ENCODE results near the gene SP3.

Gene SP3

DNA sequence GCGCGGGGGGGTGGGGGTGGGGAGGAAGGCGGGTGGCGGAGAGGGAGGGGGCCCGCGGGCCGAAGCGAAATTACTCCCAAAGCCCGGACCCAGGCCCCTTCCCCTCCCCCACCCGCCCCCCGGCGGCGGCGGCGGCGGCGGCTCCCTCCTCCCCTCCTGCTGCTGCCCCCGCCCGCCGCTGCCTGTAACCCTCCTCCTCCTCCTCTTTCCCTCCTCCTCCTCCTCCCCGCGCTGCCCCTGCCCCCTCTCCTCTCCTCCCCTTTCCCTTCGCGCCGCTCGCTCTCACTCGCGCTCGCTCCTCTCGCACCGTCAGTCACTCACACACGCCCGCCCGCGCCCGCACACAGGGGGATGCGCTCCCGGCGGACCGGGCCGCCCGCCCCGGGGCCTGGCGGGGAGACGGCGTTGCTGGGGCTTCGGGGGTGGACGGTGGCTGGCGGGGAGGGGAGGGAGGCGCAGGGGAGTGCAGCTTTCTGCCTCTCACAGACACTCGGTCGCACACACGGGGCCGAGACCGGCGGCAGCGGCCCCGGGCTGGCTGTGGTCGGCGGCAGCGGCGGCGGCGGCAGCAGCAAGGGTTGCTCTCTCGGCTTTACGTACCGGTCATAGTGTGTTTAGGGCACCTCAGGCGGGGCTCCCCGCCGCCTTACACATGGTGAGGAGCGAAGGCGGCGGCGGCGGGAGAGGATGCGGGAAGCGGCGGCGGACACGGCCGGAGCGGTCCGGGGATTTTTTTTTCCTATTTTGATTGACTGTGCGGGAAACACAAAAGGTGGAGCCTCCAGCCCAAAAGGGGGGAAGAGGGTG lies 405 bp downstream of the SP3 start:
- DNase-seq = peak; percentile 75

DNA sequence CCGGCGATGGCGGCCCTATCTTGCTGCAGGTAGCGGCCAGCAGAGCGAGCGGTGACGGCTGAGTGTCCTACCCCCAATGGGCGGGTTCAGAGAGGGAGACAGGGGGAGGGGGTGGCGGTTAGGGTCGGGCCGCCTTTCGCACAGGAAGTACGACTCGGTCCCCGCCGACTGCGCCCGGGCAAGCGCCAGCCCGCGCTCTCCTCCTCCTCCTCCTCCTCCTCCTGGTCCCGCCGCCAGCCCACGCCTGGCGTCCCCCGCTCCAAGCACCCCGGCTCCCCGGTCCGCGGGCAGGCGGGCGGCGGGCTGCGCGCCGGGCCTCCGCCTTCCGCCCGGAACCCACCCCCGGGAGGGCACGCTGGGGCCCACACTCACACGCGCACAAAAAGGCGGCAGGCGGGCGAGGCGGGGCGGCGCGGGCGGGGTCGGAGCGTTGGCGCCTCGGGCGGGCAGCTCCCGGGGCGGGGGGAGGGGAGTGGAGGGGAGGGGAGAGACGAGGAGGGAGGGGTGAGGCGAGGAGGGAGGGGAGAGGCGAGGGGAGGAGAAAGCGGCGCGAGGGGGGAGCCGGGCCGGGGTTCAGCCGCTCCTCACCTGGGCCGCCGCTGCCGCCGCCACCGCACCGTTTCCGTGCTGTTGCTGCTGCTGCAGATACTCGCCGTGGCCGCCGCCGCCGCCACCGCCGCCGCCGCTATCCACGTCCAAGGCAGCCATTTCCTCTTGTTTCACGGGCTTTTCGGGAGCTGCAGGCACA lies 1.2 kb downstream of the SP3 start:
- DNase-seq = peak; percentile 96

DNA sequence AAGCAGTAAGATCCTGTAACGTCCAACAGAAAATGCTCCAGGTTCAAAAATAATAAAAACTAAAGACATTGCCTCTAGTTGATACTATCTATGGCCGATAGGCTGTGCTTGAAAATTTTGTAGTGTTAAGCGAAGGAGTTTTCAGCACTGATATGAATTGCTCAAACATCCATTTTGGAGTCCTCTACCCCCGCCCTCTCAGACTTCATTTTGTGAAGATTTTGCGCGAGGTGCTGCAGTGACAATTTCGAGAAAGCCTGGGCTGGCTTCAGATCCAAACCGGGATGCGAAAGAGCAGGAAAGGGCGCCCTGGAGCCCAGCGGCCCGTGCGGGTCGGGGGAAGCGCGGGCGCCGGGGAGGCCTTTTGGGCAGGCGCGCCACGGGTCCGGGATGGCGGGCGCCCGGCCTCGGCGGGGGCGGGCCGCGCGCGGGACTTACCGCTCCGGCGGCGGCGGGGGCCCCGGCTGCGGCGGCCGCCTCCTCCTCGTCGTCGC lies 1.8 kb downstream of the SP3 start:
- peak; percentile 73 for DNase-seq

DNA sequence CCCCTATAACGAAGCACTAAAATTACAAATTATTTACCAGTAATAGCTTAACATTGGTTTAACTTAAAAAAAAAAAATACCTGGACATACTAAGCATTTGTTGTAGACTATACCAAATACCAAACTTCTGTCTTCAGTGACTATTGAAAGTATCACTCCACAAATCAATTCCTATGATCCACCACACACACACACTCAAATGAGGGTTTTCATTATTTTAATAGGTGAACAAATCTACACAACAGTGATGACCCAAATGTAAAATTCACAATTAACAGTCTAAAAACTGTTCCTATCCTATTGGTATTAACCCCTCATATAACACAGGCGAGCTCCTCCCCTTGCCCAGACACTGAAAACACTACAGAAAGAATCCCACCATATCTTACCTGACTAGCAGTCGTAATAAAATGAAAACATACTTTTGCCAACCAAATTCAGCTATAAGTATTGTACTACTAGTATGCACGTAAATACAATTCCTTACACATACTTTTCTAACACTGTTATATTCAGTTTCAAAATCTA lies 2.5 kb downstream of the SP3 start:
- DNase-seq = no peak

DNA sequence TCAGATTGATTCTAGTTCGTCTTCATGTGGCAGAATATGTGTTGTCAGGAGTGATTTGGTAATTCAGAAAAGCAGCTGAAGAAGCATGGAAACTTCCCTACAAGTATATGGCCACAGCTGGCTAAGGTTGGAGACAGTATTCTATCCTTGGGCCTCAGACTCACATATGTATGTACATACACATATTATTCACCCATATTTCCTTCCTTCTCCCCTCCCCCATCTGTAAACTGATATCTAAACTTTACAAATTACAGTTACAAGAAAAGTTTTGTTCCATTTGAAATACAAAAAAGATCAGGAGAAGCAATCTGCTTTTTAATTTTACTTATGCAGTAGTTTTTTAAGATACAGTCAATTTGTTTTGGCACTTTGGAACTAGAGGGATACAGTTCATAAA lies 3.1 kb downstream of the SP3 start:
- DNase-seq = no peak

DNA sequence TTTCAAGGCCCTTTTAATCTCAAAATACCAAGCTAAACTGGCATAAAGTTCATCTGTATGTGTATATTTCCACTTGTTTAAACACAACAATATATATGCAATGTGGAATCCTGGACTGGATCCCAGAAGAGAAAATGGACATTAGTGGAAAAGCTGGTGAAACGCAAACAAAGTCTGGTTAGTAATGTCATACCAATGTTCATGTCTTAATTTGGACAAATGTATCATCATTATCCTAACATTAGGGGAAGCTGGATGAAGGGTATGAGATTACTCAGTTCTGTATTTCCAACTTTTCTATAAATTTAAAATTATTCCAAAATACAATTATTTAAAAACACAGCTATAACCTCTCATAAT lies 3.8 kb downstream of the SP3 start:
- DNase-seq = no peak

DNA sequence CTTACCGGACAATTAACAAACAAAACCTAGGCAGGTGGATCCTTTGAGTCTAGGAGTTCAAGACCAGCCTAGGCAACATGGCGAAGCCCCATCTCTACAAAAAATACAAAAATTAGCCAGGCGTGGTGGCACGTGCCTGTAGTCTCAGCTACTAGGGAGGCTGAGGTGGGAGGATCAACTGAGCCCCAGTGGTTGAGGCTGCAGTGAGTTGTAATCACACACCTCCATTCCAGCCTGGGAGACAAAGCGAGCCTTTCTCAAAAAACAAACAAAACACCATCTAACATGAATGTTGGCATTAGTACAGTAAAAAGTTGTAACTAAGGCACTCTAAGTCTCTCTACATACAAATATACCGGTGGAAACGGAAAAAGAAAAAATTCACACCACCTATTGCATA lies 5.3 kb downstream of the SP3 start:
- DNase-seq = no peak

DNA sequence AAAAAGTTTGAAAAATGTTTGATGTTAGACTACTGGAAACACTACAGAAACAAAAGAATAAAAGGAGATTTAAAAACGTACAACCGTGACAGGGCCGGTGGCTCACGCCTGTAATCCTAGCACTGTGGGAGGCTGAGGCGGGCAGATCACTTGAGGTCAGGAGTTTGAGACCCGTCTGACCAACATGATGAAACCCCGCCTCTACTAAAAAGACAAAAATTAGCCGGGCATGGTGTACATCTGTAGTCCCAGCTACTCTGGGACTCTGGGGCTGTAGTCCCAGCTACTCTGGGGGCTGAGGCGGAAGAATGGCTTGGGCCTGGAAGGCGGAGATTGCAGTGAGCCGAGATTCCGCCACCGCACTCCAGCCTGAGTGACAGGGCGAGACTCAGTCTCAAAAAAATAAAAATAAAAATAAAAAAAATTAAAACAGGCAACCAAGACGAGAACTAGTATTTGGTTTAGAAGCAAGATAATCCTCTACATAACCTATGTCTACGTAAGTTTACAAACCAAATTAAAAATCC lies 5.8 kb downstream of the SP3 start:
- no peak for DNase-seq

DNA sequence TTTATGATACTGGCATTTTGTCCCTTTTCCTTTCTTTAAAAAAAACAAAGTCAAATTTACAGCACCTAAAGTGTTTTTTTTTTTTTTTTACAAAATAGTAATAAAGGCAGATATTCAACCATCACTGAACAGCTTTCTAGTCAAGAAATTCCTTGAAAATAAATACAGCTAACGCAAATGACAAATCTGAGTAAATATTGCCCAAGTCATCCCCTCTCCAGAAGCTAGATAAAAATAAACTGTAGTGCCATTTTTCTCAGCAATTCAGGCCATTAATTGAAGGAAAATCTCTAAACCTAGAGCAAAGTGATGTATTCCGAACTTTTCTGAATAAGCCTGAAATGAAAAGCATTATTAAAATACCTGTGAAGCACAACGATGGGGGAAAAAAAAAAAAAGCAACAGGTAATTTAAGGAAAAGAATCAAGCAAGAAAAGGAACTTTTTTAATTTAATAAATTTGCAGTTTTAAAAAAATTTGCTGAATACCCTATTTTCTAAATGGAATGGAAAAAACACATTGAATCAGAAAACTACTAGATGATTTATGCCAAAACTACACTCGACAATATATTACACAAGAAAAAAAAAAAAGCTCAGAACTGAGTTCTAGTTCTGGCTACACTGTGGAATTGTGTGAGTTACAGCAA lies 6.9 kb downstream of the SP3 start:
- no peak for DNase-seq

DNA sequence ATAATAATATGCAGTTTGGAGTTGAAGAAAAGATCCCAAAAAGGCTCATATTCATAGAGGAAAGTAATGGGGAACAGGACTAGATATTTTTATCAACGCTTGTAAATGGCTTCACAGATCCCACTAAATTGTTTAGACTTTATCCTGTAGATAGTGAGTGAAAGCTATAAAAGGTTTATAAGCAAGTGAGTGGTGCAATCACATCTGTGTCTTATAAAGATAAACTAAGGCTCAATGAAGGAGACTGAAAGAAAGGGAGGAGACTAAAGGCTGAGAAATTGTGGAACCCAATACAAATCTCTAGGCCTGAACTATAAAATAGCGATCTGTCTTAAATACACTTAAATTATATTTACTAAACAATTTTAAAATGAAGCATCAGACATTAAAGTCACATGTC lies 7.7 kb downstream of the SP3 start:
- no peak for DNase-seq

DNA sequence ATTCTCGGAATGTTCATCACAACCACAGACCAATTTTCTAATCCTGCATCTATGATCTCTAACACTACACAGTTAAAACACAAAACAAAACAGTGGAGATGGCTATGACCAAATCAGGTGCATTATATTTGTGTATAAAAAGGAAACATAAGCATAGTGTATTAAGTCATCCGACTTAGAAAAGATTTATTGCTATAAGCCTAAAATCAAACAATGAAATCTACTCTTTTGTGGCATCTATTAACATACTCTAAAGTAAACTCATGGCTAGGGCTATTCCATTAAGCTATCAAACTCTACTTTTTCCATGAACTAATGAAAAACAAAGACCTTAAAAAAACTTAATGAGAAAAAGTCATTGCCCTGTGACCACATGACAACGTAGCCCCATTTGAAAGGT lies 8.7 kb downstream of the SP3 start:
- DNase-seq = no peak

DNA sequence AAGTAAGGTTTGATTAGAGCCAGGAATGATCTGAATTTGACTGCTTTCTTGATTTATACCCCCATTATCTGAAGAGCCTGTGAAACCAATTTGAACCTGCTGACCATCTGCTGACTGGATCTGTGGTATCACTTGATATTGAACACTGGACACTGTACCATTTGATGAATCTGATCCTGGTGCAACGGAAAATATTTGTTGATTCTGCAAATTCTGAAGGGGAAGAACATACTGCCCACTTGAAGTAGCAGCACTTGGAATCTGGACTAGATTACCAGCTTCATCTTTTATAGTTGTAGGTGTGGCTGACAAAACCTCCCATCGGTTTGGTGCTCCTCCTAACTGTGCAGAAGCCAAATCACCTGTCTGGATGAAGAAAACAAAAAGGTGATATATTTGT lies 9.3 kb downstream of the SP3 start:
- DNase-seq = no peak

DNA sequence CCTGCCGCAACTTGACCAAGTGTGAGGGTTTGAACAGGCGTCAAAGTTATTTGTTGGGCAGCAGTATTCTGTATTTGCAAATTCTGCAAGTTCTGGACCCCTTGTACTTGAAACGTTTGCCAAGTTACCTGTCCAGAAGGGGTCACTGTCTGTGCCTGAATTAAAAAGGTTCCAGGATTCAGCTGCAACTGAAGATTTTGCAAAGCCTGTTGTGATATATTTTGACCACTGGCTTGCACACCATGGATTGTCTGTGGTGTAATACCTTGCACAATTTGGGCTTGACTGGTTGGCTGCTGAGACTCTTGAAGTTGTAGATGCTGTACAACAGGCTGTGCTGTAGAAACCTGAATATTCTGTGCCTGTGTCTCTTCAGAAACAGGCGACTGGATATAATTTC lies 10.2 kb downstream of the SP3 start:
- DNase-seq = no peak

DNA sequence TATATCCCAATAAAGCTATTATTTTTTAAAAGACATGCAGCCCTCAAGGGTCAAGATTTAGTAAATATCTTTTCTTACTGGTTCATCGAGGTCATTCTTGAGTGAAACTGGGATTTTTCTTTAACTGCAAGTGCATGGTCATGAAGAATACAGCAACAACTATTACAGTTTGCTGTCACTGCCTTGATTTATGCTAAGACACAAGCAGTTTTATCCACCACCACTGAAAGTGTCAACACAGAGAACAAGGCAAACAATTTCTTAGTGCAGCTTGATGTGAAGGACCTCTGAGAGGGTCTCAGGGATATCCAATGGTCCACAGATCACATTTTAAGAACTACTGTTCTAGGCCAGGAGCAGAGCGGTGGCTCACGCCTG lies 12.1 kb downstream of the SP3 start:
- no peak for DNase-seq

DNA sequence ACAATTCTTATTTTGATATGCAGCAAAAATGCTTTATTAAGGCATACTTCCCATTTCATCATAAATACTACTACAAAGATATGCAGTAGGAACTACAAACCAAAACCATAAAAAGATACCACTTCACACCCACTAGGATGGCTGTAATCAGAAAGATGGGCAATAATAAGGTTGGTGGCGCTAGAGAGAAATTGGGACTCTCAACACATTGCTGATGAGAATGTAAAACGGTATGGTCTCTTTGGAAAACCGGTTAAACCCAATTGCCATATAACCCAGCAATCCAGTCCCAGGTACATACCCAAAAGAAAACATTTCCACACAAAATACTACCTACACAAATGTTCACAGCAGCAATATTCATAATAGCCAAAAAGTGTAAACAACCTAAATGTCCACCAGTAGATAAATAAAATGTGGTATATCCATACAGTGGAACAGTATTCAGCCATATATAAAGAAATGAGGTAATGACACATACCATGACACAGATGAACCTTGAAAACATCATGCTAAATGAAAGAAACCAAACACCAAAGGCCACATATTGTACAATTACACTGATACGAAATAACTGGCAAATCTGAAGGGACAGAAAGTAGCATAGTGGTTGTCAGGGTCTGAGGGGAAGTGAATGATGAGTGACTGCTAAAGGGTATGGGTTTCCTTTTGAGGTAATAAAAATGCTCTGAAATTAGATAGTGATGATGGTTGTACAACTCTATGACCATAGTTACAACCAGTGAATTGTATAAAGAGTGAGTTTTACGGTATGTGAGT lies 12.7 kb downstream of the SP3 start:
- DNase-seq = no peak

DNA sequence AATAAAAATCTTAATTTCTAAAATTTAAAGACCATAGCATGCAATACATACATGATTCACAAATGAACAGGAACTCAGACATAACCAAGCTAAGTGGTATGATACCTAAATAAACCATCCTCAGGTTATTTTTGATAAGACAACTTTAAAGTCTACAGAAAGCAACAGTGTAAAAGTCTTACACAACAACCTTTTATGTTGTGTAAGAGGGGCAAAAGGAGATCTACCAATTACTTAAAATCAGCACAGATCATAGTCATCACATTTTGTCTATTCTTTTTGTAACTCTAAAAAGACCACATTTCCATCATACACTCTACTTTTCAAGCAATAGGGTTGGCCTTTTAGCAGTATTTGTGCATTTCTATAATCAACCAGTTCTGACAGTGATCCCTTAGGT lies 16.3 kb downstream of the SP3 start:
- no peak for DNase-seq

DNA sequence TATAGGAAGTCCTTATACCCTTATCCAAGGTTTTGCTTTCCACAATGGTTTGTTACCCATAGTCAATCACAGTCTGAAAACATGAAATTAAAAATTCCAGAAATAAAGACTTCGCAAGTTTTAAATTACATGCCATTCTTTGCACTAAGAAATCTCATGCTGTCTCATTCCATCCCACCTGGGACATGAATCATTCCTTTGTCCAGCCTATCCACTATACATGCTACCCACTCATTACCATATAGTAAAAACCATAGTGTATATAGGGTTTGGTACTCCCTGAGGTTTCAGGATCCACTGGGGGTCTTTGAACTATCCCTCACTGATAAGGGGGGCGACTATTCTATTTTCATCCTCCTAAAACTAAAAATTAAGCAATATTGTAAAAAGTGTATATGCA lies 17.0 kb downstream of the SP3 start:
- no peak for DNase-seq

DNA sequence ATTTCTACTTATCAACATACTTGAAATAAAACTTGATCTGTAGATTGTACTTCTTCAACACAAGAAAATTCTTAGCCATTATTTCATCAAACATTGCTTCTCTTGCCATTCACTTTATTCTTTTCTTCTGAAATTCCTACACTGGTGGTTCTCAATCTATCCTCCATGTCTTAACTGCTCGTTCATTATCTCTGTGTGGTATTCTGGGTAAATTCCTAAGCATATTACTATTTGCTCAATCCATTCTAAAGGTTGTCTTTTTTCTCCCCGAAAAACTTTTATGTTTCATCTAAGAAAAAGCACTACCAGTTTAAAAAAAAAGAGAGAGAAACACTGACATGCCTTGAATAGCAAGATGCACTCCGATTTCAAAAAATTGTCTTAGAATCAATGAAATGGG lies 18.0 kb downstream of the SP3 start:
- no peak for DNase-seq

DNA sequence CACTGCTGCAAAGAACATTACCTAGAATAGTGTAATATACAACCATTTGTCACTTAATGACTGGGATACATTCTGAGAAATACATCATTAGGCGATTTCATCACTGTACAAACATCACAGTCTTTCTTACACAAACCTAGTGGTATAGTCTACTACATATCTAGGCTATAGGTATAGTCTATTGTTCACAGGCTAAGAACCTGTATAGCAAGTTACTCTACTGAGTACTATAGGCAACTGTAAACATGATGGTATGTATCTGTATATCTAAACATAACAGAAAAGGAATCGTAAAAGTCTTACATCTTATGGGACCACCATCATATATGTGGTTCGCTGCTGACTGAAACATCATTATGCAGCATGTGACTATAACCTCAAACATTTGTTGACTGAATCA lies 21.4 kb downstream of the SP3 start:
- DNase-seq = no peak

DNA sequence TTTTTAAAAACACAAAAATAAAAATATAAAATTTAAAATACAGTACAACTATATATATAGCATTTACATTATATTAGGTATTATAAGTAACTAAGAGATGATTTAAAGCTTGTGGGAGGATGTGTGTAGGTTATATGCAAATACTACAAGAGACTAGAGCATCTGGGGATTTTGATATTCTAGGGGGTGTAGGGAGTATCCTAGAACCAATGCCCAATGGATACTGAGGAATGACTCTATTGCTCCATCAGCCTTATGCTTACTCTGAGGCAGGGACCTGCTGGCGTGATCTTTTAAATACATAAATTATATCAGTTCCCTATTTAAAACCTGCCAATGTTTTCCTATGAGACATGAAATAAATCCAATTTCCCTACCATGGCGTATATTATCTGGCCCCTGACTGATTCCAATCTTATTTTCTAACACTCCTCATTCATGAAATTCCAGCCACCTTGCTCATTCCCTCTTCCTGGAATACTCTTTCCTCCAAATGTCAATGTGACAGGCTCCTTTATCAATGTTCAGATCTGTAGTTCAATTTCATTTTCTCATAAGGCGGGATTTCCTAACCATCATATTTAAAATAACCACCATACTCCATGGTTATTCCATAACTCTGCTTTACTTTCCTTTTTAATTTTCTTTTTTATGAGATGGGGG lies 22.2 kb downstream of the SP3 start:
- no peak for DNase-seq

DNA sequence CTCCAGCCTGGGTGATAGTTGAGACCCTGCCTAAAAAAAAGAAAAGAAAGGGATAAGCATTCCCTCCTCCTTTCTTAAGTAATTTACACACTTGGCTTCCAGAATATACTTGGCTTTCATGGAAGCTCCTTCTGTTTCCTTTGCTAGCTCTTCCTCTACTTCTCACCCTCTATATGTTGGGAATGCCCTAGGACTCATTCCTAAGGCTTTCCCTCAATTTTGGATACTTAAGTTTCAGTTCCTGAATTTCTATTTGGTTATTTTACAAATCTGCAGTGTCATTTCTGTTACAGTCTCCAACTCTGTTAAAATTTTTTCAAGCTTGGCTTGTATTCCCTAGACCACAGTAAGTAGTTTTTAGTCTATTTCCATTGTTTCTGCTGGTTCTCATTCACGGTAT lies 23.6 kb downstream of the SP3 start:
- DNase-seq = no peak

Measured in NCI-H2171 (cell line).